ENCODE measurements around the gene RBM20. TPM values are rescaled to one million over a fixed set of nuclear protein-coding genes. Genes with fewer than 3 reads are reported as not detected.

Gene RBM20
- total RNA-seq, 4 donors from 2014 or later: 0.24 to 3.5 (median 1.8) TPM

DNA sequence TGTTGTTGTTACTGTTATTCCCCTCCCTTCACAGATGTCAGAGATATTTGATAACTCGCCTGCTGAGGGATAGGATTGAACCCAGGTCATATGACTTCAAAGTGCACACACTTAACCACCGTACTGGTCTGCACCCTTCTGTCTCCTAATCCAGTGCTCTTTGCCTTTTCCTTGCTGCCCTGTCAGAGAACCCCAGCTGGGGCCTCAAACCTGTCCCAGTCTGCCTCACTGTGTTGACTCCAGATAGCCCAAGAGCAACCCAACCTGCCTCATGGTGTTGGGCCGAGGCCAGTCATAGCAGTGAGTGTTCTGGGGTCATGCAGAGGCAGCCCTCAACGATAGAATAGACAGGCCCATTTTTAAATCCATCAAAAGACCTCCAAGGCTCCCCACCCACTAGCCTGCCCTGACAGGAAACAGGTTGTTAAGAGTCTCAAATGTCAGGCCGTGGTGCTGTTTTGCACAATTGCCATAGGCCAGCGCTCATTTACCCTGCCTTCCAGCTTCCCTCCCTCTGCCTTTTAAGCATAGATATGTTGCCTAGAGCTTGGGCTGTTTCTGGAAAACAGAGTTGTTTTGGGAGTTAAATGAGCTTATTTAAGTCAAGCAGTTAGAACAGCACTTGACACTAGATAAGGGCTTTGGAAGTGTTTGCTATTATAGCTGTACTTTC lies 190.6 kb downstream of the RBM20 start:
- DNase-seq (ENCODE audit: low spot score) (no peak), ATAC-seq (ENCODE audit: low FRiP score) (peak; percentile 39)
- no peak for TF ChIP-seq CTCF (IDR thresholded peaks at IDR 0.05)

- no peak for TF ChIP-seq CTCF (IDR thresholded peaks at IDR 0.05)
- ATAC-seq (ENCODE audit: low FRiP score): no peak
Measured at GRCh38 chr10:110835841-110836240, 191.7 kb downstream of the RBM20 start.

GRCh38 chr10:110836706-110837105 lies 192.6 kb downstream of the RBM20 start:
- no peak for TF ChIP-seq CTCF (IDR thresholded peaks at IDR 0.05)
- ATAC-seq (ENCODE audit: low FRiP score) (no peak), DNase-seq (ENCODE audit: low spot score) (no peak)

More at GRCh38 chr10:110835841-110836240, 191.7 kb downstream of the RBM20 start:
- no peak for DNase-seq (ENCODE audit: low spot score)

- no peak for TF ChIP-seq CTCF (IDR thresholded peaks at IDR 0.05)
- DNase-seq (ENCODE audit: low spot score) (no peak), ATAC-seq (ENCODE audit: low FRiP score) (peak; percentile 20)
Measured at GRCh38 chr10:110837418-110838171, 193.5 kb downstream of the RBM20 start.

GRCh38 chr10:110840225-110840922 lies 196.2 kb downstream of the RBM20 start:
- ATAC-seq (ENCODE audit: low FRiP score): no peak
- no peak for TF ChIP-seq CTCF (IDR thresholded peaks at IDR 0.05)
- DNase-seq (ENCODE audit: low spot score): no peak

DNA sequence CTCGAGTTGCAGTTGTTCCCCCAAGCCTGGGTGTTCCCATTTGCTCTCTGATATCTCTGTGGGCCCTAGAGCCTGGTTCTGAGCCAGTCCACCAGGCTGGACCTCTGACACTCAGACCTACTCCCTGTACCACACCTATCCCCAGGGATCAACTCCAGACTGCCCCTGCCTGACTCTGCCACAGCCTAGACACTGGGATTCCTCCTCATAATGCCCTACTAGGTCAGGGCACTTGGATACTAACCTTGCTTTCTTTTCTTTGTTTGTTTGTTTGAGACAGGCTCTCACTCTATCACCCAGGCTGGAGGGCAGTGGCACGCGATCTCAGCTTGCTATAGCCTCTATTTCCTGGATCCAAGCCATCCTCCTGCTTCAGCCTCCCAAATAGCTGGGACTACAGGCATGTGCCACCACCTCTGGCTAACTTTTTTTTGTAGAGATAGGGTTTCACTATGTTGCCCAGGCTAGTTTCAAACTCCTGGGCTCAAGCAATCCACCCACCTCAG lies 196.8 kb downstream of the RBM20 start:
- DNase-seq (ENCODE audit: low spot score) (no peak), ATAC-seq (ENCODE audit: low FRiP score) (no peak)
- no peak for TF ChIP-seq CTCF (IDR thresholded peaks at IDR 0.05)
